Liver (tissue), 9 donors: ENCODE results near the gene DYNC2LI1. TPM values are rescaled to one million over a fixed set of nuclear protein-coding genes. Genes with fewer than 3 reads are reported as not detected.

Experiments used
- DNase-seq: peaks from one replicate; pipeline ENCODE4 v3.0.0-alpha.2; 2017; ENCODE audit warnings: low spot score
- H3K27ac ChIP-seq, 2 donors: one replicate each; pipeline ENCODE4 v1.7.0; 2013; ENCODE audit warnings: inconsistent platforms in 2 of 2, low read length in 2 of 2, control low read depth in 1 of 2, low read depth in 1 of 2, mild to moderate bottlenecking in 1 of 2
- H3K27me3 ChIP-seq, 4 donors: one replicate each; pipeline versions ENCODE4 v1.6.1 to v1.7.0; 2013; ENCODE audit warnings: low read length in 3 of 4, inconsistent platforms in 1 of 4, mild to moderate bottlenecking in 1 of 4, moderate library complexity in 1 of 4; ENCODE audit not compliant: control insufficient read depth in 4 of 4, insufficient read depth in 4 of 4
- H3K36me3 ChIP-seq, 4 donors: one replicate each; pipeline versions ENCODE4 v1.6.1 to v1.7.0; 2013; ENCODE audit warnings: low read length in 3 of 4, mild to moderate bottlenecking in 3 of 4, low read depth in 1 of 4, moderate library complexity in 1 of 4; ENCODE audit not compliant: control insufficient read depth in 4 of 4, insufficient read depth in 3 of 4
- H3K4me1 ChIP-seq, 4 donors: one replicate each; pipeline versions ENCODE4 v1.6.1 to v1.7.0; 2013; ENCODE audit warnings: low read length in 3 of 4, mild to moderate bottlenecking in 3 of 4, moderate library complexity in 1 of 4; ENCODE audit not compliant: control insufficient read depth in 4 of 4, insufficient read depth in 4 of 4
- H3K4me3 ChIP-seq, 3 donors: one replicate each; pipeline versions ENCODE4 v1.6.1 to v1.7.0; 2013; ENCODE audit warnings: low read length in 3 of 3, control low read depth in 1 of 3, low read depth in 1 of 3, mild to moderate bottlenecking in 1 of 3
- H3K9ac ChIP-seq, 2 donors: one replicate each; pipeline ENCODE4 v1.7.0; 2013; ENCODE audit warnings: low read length in 2 of 2, mild to moderate bottlenecking in 2 of 2, moderate library complexity in 2 of 2, control low read depth in 1 of 2, low read depth in 1 of 2
- H3K9me3 ChIP-seq, 4 donors: one replicate each; pipeline versions ENCODE4 v1.6.1 to v1.7.0; 2013; ENCODE audit warnings: low read length in 3 of 4; ENCODE audit not compliant: control insufficient read depth in 4 of 4
- ATF3 ChIP-seq: IDR thresholded peaks from 2 replicates; pipeline ENCODE4 v1.6.1; 2016; ENCODE audit warnings: antibody characterized with exemption
- CTCF ChIP-seq: fragments of 150-350 bp; IDR thresholded peaks from 2 replicates; pipeline ENCODE4 v1.5.1; 2017; ENCODE audit warnings: improper control_type of control experiment, low read depth, low read length; ENCODE audit not compliant: missing input control
- EGR1 ChIP-seq, 2 donors: IDR thresholded peaks; 2 replicates each; pipeline ENCODE4 v1.6.1; 2016 to 2018; ENCODE audit warnings: antibody characterized with exemption in 2 of 2, low read depth in 2 of 2
- FOXA1 ChIP-seq: IDR thresholded peaks from 2 replicates; pipeline ENCODE4 v1.6.1; 2016; ENCODE audit warnings: antibody characterized with exemption
- FOXA2 ChIP-seq: IDR thresholded peaks from 2 replicates; pipeline ENCODE4 v1.6.1; 2016; ENCODE audit warnings: antibody characterized with exemption
- GABPA ChIP-seq, 2 donors: IDR thresholded peaks in 1 of 2; conservative IDR thresholded peaks in 1 of 2; 2 replicates each; pipeline ENCODE4 v1.6.1; 2016; ENCODE audit warnings: antibody characterized with exemption in 2 of 2, mild to moderate bottlenecking in 1 of 2, moderate library complexity in 1 of 2
- HNF4A ChIP-seq, 2 donors: conservative IDR thresholded peaks; 2 replicates each; pipeline ENCODE4 v1.6.1; 2016; ENCODE audit warnings: antibody characterized with exemption in 2 of 2, mild to moderate bottlenecking in 2 of 2
- HNF4G ChIP-seq: IDR thresholded peaks from 2 replicates; pipeline ENCODE4 v1.6.1; 2016; ENCODE audit warnings: antibody characterized with exemption
- JUND ChIP-seq, 2 donors: IDR thresholded peaks; 2 replicates each; pipeline ENCODE4 v1.6.1; 2016; ENCODE audit warnings: antibody characterized with exemption in 2 of 2
- NR2F2 ChIP-seq: IDR thresholded peaks from 2 replicates; pipeline ENCODE4 v1.6.1; 2016; ENCODE audit warnings: antibody characterized with exemption
- RAD21 ChIP-seq, 2 donors: IDR thresholded peaks; 2 replicates each; pipeline ENCODE4 v1.6.1; 2016; ENCODE audit warnings: antibody characterized with exemption in 2 of 2, mild to moderate bottlenecking in 2 of 2
- RXRA ChIP-seq, 2 donors: IDR thresholded peaks; 2 replicates each; pipeline ENCODE4 v1.6.1; 2017 to 2018; ENCODE audit warnings: antibody characterized with exemption in 2 of 2, mild to moderate bottlenecking in 1 of 2
- SP1 ChIP-seq: IDR thresholded peaks from 2 replicates; pipeline ENCODE4 v1.6.1; 2018; ENCODE audit warnings: antibody characterized with exemption, mild to moderate bottlenecking
- TAF1 ChIP-seq: conservative IDR thresholded peaks from 2 replicates; pipeline ENCODE4 v1.6.1; 2016; ENCODE audit warnings: antibody characterized with exemption, mild to moderate bottlenecking
- YY1 ChIP-seq: IDR thresholded peaks from 2 replicates; pipeline ENCODE4 v1.6.1; 2016; ENCODE audit warnings: antibody characterized with exemption, mild to moderate bottlenecking
- WGBS: extraction: QIAGEN DNeasy Blood & Tissue Kit; methylation state at CpG from one replicate; pipeline ENCODE4 v1.1.7; 2013; 5-methylcytosine and 5-hydroxymethylcytosine counted together
- polyA plus RNA-seq, 2 donors: library from polyadenylated mRNA; stranded (reverse) in 1 of 2; unstranded in 1 of 2; fragments of 200-250 nt in 1 of 2; fragments of >200 nt in 1 of 2; fragmentation: Nextera tagmentation in 1 of 2; extraction: Ambion mirVana in 1 of 2; gene quantifications; one replicate each; pipeline versions ENCODE4 v1.2.1 to v1.2.3, GENCODE V29; 2013 to 2015
- total RNA-seq, 2 donors: library from RNA; depleted of rRNA; stranded (reverse); fragments of >200 nt; gene quantifications; one replicate each; pipeline ENCODE4 v1.2.3, GENCODE V29; 2014
- TF ChIP-seq, protein P1 (sequence below): IDR thresholded peaks from 2 replicates; pipeline ENCODE4 v1.6.1; 2016; ENCODE audit warnings: antibody characterized with exemption
- TF ChIP-seq, protein P2 (sequence below): IDR thresholded peaks from 2 replicates; pipeline ENCODE4 v1.6.1; 2016; ENCODE audit warnings: antibody characterized with exemption
- TF ChIP-seq, protein P3 (sequence below): IDR thresholded peaks from 2 replicates; pipeline ENCODE4 v1.6.1; 2016; ENCODE audit warnings: antibody characterized with exemption, mild to moderate bottlenecking
- donor health status: healthy.
- donor health status: healthy.
- donor health status: healthy.
- donor health status: healthy.
- donor health status: healthy.

DYNC2LI1 gene
- total and polyA plus RNA-seq, 4 donors = 5.4 to 6.1 (median 5.7) TPM

DNA sequence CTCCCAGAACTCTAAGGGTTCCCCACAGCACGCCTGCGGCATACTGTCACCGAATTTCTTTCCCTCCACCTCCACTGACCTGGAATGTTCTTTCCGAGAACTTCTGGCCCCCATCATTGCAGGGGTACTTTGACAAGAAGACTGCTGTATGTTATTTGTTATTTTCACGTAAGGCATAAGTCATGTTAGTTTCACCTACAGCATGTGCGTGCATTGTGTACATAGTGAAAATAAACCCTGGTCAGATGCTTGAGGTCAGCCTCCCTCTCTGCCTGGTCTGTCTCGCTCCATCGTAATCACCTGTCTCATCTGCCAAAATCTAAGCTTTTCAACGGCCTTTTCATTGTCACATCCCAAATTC, 69.0 kb downstream of the DYNC2LI1 start:
- peak overlapping the region; percentile 85 to 89 for H3K27ac ChIP-seq
- H3K4me3 ChIP-seq = peak overlapping the region; percentile 15 to 53 (median 26)
- H3K9ac ChIP-seq = peak overlapping the region; percentile 52 to 83
- peaks cover 3 to 76% (median 57%) of the 10 kb centered on the region in 4 donors for H3K4me1 ChIP-seq
- TF ChIP-seq ATF3 (no peak), NR2F2 (no peak), JUND (IDR thresholded peaks at IDR 0.05) (no peak), GABPA (IDR thresholded peaks at IDR 0.05 in 1 of 2, conservative IDR thresholded peaks at IDR 0.05 in 1 of 2) (no peak), EGR1 (IDR thresholded peaks at IDR 0.05; ENCODE audit: low read depth in 2 of 2) (no peak), RXRA (IDR thresholded peaks at IDR 0.05) (no peak), TAF1 (no peak), YY1 (no peak), HNF4G (no peak), HNF4A (conservative IDR thresholded peaks at IDR 0.05) (no peak), FOXA1 (no peak), FOXA2 (no peak), SP1 (no peak), RAD21 (IDR thresholded peaks at IDR 0.05) (no peak)
- TF ChIP-seq, protein P1, sequence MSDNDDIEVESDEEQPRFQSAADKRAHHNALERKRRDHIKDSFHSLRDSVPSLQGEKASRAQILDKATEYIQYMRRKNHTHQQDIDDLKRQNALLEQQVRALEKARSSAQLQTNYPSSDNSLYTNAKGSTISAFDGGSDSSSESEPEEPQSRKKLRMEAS = no peak
- TF ChIP-seq, protein P2, sequence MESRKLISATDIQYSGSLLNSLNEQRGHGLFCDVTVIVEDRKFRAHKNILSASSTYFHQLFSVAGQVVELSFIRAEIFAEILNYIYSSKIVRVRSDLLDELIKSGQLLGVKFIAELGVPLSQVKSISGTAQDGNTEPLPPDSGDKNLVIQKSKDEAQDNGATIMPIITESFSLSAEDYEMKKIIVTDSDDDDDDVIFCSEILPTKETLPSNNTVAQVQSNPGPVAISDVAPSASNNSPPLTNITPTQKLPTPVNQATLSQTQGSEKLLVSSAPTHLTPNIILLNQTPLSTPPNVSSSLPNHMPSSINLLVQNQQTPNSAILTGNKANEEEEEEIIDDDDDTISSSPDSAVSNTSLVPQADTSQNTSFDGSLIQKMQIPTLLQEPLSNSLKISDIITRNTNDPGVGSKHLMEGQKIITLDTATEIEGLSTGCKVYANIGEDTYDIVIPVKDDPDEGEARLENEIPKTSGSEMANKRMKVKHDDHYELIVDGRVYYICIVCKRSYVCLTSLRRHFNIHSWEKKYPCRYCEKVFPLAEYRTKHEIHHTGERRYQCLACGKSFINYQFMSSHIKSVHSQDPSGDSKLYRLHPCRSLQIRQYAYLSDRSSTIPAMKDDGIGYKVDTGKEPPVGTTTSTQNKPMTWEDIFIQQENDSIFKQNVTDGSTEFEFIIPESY = no peak
- TF ChIP-seq, protein P3, sequence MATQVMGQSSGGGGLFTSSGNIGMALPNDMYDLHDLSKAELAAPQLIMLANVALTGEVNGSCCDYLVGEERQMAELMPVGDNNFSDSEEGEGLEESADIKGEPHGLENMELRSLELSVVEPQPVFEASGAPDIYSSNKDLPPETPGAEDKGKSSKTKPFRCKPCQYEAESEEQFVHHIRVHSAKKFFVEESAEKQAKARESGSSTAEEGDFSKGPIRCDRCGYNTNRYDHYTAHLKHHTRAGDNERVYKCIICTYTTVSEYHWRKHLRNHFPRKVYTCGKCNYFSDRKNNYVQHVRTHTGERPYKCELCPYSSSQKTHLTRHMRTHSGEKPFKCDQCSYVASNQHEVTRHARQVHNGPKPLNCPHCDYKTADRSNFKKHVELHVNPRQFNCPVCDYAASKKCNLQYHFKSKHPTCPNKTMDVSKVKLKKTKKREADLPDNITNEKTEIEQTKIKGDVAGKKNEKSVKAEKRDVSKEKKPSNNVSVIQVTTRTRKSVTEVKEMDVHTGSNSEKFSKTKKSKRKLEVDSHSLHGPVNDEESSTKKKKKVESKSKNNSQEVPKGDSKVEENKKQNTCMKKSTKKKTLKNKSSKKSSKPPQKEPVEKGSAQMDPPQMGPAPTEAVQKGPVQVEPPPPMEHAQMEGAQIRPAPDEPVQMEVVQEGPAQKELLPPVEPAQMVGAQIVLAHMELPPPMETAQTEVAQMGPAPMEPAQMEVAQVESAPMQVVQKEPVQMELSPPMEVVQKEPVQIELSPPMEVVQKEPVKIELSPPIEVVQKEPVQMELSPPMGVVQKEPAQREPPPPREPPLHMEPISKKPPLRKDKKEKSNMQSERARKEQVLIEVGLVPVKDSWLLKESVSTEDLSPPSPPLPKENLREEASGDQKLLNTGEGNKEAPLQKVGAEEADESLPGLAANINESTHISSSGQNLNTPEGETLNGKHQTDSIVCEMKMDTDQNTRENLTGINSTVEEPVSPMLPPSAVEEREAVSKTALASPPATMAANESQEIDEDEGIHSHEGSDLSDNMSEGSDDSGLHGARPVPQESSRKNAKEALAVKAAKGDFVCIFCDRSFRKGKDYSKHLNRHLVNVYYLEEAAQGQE = no peak
- H3K27me3 ChIP-seq = no peaks in the 10 kb centered on the region
- peaks cover 0 to 10% (median 0%) of the 10 kb centered on the region in 4 donors for H3K36me3 ChIP-seq
- no peaks in the 10 kb centered on the region for H3K9me3 ChIP-seq
- no peak for DNase-seq
- 41% methylated on average over 9 of the region's 9 CpGs for WGBS

DNA sequence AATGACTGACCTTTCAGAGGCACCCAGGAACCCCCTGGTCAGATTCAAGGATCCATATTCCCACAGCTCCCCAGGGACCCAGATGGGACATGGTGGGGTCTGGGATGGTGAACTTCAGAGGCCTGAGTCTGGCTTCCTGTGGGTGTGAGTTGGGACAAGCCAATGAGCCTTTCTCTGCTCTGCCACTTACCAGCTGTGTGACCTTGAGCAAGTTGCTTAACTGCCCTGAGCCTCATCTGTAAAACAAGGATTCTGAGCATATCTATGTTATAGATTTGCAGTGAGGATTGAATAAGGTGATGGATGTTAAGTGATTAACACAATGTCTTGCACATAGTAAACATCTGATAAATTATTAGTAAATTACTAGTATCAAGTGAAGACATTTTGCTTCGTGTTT, 71.3 kb downstream of the DYNC2LI1 start:
- H3K36me3 ChIP-seq = peaks cover 0 to 16% (median under 1%) of the 10 kb centered on the region in 4 donors

More for the DNA sequence above, 71.3 kb downstream of the DYNC2LI1 start:
- Histone ChIP-seq H3K9me3 (no peaks in the 10 kb centered on the region), H3K4me3 (no peak overlapping the region), H3K27ac (peak overlapping the region in 1 of 2 donors; percentile 39), H3K27me3 (no peaks in the 10 kb centered on the region), H3K9ac (no peak overlapping the region), H3K4me1 (peaks cover 6 to 78% (median 60%) of the 10 kb centered on the region in 4 donors)
- whole genome bisulfite sequencing = 78% methylated on average over 1 of the region's 1 CpG
- no peak for DNase-seq
- TF ChIP-seq CTCF (no peak), HNF4G (no peak), TAF1 (no peak), RAD21 (IDR thresholded peaks at IDR 0.05) (no peak), RXRA (IDR thresholded peaks at IDR 0.05) (no peak), FOXA2 (no peak), NR2F2 (no peak), YY1 (no peak), GABPA (IDR thresholded peaks at IDR 0.05 in 1 of 2, conservative IDR thresholded peaks at IDR 0.05 in 1 of 2) (no peak), FOXA1 (no peak), JUND (IDR thresholded peaks at IDR 0.05) (no peak)
- TF ChIP-seq, protein P3 = no peak
- TF ChIP-seq, protein P2 = no peak
